NCI-H748 treated with DMSO at 0.1 percent for 48 hours (cell line): ENCODE data around the gene TMEM95.
A peak's percentile ranks its signal among the peaks of the same experiment; 100 is the strongest.
"Not testable (repeated sequence)": the region's sequence is repeated elsewhere in the genome, so short reads cannot be mapped to it uniquely, and the experiment has no call there.

Experiments
- DNase-seq: peaks from one replicate; lab custom pipeline; 2025; lab: John Stamatoyannopoulos, UW

The TMEM95 gene

DNA sequence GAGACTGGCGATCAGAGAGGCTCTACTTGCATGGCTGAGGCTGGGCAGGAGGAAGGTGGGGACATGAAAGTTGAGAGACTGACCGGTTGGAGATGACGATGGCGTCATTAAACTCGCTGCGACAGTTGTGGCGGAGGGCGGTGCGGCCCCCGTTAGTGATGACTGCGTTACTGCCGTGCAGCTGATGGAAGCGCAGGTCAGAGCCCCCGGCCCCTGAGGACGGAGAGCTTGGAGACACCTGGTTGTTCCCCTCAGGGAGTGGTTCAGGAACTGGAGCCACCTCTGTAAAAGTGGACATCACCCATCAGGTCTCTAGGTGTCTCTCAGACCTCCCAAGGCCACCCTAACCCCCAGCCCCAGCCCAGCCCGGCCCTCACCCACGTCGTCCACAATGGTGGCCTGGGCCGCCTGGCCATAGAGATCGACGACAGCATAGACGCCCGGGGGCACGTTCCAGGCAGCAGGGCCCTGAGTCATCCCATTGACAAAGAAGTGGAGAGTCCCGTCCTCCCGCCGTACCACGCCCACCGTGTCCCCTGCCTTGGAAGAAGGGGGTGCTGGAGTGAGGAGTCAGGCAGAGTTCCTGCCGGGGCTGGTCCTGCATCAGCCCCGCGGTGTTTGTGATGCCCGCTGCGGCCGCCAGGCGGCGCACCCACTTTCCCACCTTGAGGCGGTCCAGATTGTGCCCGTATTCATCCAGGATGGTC, 31.1 kb upstream of the TMEM95 start:
- DNase-seq = no peak

- no peak for DNase-seq
Observed at GRCh38 chr17:7324438-7324779, 30.5 kb upstream of the TMEM95 start.

GRCh38 chr17:7325031-7325528, 29.9 kb upstream of the TMEM95 start:
- no peak for DNase-seq

DNA sequence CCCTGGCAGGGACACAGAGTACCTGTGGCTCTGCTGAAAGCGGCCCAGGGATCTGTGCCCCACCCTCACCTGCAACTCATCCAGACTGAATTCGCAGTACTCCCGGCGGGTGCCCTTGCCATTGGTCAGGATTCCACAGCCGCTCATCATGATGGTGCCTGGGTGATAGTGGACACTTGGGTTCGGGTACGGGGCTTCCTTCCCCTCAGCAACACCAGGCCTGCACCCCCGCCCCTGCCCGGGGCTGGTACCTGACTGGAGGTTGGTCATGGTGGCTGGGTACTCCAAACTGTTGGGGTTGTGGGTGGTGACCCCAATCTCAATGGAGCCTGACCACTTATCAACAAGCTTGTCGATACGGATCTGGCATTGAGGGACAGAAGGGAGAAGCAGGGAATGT, 28.8 kb upstream of the TMEM95 start:
- DNase-seq = no peak

GRCh38 chr17:7327056-7327455, 27.9 kb upstream of the TMEM95 start:
- DNase-seq = no peak

- DNase-seq = no peak
Observed at GRCh38 chr17:7327501-7327900, 27.5 kb upstream of the TMEM95 start.

GRCh38 chr17:7328009-7328408, 26.9 kb upstream of the TMEM95 start:
- no peak for DNase-seq

DNA sequence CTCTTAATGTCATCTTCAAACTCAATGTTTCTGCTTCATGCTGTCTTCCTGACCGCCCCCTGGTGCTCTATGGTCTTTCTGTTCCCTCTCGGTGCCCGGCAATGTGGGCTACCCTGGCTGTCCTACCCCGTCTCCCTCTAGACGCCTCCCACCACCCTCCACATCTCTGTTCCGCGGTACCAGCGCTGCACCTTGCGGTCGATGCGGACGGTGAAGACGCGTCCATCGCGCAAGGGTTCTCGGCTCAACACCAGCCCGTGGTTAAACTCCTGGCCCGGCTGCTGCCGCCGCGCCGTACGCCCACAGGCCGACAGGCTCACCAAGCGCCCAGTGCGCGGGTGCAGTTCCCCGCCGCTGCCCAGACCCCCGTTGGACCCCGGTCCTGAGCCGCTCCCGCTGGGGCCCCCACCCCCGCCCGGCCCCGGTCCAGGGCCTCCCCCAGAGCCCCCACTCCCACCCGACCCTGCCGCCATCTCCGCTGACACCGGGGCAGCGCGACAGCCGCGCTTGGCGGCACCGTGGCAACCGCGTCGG, 26.0 kb upstream of the TMEM95 start, which contains the start of gene NEURL4:
TSS of gene NEURL4 (minus strand) at position 496 of the 534 bp plus-strand sequence. CDS start at position 473, 23 bp downstream.
- no peak for DNase-seq

- peak; percentile 98 for DNase-seq
Observed at GRCh38 chr17:7329374-7329996, 25.5 kb upstream of the TMEM95 start.

GRCh38 chr17:7329997-7330637, 24.8 kb upstream of the TMEM95 start:
- DNase-seq = peak; percentile 80

GRCh38 chr17:7330638-7331015, 24.3 kb upstream of the TMEM95 start:
- DNase-seq = no peak

DNA sequence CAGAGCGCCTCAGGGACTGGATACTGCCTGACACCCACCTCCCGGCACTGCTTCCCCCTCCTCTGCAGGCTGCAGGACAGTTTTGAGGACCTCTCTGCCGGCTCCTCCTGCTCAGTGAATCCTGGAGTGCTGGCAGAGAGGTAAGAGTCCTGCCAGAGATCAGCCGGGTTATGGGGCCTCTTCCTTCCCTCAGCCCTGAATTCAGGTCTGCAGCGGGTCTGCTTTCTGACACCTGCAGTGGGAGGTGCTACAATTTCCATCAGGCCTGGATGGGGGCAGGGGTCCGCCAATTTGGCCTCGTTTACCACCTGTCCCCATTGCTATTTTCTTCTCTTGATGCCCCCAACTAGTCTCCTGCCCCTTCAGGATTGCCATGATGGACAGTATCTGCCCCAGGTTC, 22.8 kb upstream of the TMEM95 start:
- DNase-seq = no peak

GRCh38 chr17:7332600-7333069, 22.3 kb upstream of the TMEM95 start:
- DNase-seq = not testable (repeated sequence)

- DNase-seq = no peak
Observed at GRCh38 chr17:7334938-7335538, 19.9 kb upstream of the TMEM95 start.

DNA sequence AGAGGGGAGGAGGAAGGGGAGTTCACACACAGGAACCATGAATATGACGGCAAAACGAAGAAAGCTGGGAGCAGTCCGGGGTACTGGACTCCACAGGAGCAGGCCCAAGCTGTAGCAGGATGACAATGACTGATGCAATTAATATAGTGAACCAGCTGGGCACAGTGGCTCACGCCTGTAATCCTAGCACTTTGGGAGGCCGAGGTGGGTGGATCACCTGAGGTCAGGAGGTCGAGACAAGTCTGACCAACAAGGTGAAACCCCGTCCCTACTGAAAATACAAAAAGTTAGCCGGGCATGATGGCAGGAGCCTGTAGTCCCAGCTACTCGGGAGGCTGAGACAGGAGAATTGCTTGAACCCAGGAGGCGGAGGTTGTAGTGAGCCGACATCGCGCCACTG, 19.2 kb upstream of the TMEM95 start:
- not testable (repeated sequence) for DNase-seq

- DNase-seq = no peak
Observed at GRCh38 chr17:7336240-7337175, 18.4 kb upstream of the TMEM95 start, which contains the start of gene ACAP1. TSS of gene ACAP1 (plus strand) at chr17:7336529. CDS start at chr17:7336735, 206 bp downstream.

DNA sequence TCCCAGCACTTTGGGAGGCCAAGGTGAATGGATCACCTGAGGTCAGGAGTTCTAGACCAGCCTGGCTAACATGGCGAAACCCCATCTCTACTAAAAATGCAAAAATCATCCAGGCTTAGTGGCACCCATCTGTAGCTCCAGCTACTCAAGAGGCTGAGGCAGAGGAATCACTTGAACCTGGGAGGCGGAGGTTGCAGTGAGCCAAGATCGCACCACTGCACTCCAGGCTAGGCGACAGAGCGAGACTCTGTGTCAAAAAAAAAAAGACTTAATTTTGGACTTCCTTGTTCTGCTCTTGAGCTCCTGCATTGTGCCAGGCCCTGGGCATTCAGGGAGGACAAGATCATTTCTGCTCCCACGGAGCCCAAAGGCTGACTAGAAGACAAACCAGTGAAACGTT, 17.4 kb upstream of the TMEM95 start:
- not testable (repeated sequence) for DNase-seq

GRCh38 chr17:7340179-7340578, 14.8 kb upstream of the TMEM95 start:
- DNase-seq = no peak

- no peak for DNase-seq
Observed at GRCh38 chr17:7341842-7342241, 13.1 kb upstream of the TMEM95 start.

DNA sequence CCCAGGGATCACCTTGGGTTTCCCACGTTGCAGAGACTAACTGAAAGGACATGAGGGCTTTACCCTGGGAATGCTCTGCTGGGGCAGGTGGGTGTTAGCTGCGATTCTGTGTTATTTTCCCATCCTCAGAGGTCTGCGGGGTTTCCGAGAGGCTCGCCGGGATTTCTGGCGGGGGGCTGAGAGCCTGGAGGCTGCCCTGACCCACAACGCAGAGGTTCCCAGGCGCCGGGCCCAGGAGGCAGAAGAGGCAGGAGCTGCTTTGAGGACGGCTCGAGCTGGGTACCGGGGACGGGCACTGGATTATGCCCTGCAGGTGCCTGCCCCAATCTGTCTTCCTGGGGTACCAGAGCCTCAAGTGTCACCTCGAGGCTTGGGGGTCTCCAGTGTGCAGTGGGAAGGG, 11.7 kb upstream of the TMEM95 start:
- no peak for DNase-seq
